Fibroblast of mammary gland (primary cell): ENCODE data around the gene MFSD12.

Experiments
- DNase-seq: peaks from one replicate; pipeline ENCODE4 v3.0.0-alpha.2; 2010; ENCODE audit warnings: low read depth
- H3K4me3 ChIP-seq: 2 replicates; pipeline ENCODE4 v1.5.1; 2011; ENCODE audit warnings: low read depth, mild to moderate bottlenecking, low read length, moderate library complexity; ENCODE audit not compliant: control insufficient read depth
- CTCF ChIP-seq: conservative IDR thresholded peaks from 2 replicates; pipeline ENCODE4 v1.5.1; 2011; ENCODE audit warnings: low read depth, low read length, inconsistent platforms; ENCODE audit not compliant: control insufficient read depth, insufficient read depth

Gene MFSD12

DNA sequence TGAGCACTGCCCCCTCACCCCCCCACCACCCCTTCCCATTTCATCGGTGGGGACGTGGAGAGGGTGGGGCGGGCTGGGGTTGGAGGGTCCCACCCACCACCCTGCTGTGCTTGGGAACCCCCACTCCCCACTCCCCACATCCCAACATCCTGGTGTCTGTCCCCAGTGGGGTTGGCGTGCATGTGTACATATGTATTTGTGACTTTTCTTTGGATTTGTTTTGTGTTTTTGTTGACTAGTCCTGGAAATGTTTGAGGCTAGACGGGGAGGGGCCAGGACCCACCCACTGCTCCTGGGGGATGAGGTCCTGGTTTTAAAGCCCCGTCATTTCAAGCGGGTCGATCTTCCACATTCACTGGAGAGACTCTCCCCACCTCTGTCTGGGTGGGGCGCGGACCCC is 21.4 kb downstream of the MFSD12 start:
- no peak for DNase-seq
- no peak for TF ChIP-seq CTCF
- H3K4me3 ChIP-seq, result no peak overlapping the region

- no peak for DNase-seq
- no peak for TF ChIP-seq CTCF
- no peak overlapping the region for H3K4me3 ChIP-seq
Measured at GRCh38 chr19:3535563-3535965, 21.8 kb downstream of the MFSD12 start.

- DNase-seq, result no peak
- TF ChIP-seq CTCF, result no peak
- H3K4me3 ChIP-seq, result no peak overlapping the region
Measured at GRCh38 chr19:3535235-3535535, 22.2 kb downstream of the MFSD12 start.

- no peak overlapping the region for H3K4me3 ChIP-seq
- no peak for DNase-seq
- no peak for TF ChIP-seq CTCF
Measured at GRCh38 chr19:3534375-3535234, 22.8 kb downstream of the MFSD12 start.

DNA sequence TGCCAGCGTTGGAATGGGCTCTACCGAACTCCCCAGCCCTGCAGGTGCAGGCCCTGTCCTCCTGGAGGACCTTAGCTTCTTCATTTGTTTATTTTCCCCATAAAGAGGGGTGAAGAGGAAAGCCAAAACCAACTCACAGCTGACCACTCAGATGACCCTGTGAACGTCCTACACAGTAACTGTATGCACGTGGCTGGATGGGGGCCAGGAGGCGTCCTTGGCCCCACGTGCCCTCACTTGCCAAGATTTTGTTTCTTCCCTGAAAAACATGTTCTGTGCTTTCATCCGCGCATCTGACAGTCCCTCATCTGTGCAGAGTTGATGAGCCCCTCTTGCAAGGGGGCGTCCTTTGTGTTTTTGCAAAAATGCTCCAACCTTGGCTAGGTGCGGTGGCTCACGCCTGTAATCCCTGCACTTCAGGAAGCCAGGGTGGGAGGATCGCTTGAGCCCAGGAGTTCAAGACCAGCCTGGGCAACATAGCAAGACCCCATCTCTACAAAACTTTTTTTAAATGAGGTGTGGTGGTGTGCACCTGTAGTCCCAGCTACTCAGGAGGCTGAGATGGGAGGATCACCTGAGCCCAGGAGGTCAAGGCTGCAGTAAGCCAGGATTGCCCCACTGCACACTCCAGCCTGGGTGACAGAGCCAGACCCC is 23.7 kb downstream of the MFSD12 start:
- H3K4me3 ChIP-seq, result no peak overlapping the region
- no peak for DNase-seq
- TF ChIP-seq CTCF, result no peak

DNA sequence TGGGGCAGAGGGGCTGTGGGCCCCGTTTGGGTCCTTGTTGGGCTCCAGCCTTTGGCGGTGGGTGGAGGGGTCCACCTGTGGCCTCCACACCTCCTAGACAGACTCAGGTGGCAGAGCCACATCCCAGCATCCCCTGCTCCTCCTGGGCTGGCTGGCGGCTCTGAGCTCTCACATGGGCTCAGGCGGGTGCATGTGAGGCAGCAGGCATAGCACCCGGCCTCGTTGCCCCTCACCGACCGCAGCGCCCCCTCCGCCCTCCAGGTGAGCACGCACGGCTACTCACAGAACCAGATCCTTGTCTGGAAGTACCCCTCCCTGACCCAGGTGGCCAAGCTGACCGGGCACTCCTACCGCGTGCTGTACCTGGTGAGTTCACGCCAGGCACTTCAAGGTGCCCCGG is 24.4 kb downstream of the MFSD12 start:
- no peak for TF ChIP-seq CTCF
- H3K4me3 ChIP-seq, result no peak overlapping the region
- DNase-seq, result no peak
